AG08396 (cell line): Measurements from ENCODE around the gene CLTC.

Experiments used
- DNase-seq: peaks from one replicate; pipeline ENCODE4 v3.0.0; 2012; ENCODE audit warnings: low spot score, mixed read lengths

CLTC gene

DNA sequence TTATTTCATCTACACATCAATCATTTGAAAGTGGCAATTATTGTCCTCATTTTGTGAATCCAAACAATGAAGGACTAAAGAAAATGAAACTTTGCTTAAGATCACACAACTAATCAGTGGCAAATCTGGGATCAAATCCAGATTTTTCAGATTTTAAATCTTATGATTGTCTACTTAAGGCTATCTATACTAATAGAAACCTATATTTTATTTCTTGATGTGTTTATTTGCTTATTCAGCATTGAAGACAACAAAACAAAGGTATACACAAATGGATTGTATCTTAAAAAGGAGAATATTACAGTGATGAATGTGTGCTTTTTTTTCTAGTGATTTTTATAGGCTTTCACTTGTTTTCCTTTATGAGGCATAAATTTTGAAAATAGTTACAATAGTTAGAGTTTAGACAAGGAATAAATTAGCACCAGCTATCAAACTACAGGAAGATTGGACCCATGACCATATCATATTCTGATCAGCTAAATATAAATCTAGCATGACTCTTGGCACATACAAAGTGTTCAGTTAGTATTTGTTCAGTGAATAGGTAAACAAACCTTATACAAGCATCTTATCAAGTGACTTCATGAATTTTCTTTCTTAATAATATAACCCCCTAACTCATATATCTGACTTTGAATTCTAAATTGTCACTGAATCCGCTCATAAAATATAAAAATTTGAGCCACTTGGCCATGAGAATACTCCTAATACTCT lies 108.3 kb downstream of the CLTC start:
- DNase-seq: no peak

DNA sequence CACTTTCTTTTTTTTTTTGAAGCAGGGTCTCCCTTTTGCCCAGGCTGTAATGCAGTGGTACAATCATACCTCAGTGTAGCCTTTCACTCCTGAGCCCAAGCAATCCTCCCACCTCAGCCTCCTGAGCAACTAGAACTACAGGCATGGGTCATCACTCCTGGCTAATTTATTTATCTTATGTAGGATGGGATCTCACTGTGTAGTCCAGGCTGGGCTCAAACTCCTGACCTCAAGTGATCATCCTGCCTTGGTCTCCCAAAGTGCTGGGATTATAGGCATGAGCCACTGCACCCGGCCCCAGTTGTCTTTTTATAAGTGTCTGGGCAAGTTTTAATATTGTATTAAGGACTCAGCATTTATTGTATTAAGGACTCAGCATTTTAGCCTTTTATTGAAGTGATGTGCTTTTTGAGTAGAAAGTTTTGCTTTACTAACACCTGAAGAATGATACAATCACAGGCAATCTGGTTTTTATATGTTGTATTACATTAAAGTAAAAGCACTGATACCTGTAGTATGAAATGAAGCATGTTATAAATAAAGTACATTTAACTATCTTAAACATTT lies 110.7 kb downstream of the CLTC start:
- no peak for DNase-seq

GRCh38 chr17:59733697-59734096 lies 114.0 kb downstream of the CLTC start:
- DNase-seq: no peak

DNA sequence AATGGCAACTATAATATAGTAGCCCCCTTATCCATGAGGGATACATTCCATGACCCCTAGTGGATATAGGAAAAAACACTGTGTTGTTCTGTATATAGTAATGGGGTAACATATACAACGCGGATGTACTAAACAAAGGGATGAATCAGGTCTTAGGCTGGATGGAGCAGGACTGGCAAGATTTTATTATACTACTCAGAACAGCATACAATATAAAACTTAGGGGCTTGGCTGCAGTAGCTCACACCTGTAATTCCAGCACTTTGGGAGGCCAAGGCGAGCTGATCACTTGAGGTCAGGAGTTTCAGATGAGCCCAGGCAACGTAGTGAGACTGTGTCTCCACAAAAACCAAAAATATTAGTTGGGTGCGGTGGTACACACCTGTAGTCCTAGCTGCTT lies 114.5 kb downstream of the CLTC start:
- DNase-seq: no peak

DNA sequence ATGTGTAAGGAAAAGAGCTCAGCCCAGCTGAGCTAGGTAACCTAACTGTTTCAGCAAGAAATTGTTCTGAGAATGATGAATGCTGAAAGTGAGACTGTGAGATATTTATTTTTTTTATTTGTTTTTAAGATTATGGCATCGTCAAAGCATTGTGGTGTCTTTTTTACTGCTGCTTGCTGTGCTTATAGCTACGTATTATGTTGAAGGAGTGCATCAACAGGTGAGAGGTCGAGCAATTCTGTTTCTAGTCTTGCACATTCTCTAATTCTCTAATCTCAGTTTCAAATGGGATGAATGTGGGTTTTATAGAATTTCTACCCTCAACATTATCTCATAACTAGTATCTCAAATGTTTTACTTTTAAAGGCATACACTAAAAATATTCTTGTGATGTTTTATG lies 117.6 kb downstream of the CLTC start:
- no peak for DNase-seq

DNA sequence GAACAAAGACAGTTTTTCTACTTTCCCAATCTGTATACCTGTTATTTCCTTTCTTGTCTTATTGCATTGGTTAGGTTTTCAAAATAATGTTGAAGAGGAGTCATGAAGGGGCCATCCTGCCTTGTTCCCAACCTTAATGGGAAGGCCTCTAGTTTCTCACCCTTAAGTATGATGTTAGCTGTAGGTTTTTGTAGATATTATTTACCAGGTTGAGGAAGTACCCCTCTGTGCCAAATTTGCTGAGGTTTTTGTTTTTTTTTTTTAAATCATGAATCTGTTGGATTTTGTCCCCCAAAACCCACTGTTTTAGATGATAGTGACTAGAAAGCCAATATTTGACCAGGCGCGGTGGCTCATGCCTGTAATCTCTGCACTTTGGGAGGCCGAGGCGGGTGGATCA lies 124.1 kb downstream of the CLTC start:
- DNase-seq: no peak

DNA sequence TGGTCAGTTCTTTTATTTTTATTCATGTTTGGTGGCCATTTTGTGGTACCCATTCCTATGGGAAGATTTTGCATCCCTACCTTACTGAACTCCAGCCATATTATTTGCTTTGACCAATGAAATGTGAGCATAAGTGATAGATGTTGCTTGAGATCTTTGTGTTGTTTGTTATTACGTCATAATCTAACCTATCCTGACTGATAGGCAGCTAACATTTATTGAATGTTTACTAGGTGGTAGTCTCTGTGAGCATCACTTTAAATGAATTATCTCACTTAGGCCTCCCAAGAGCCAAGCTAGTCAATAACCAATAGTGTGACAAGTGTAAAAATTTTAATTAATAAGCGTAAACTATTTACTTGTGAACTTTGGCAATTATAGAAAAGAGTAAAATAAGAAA lies 125.3 kb downstream of the CLTC start:
- DNase-seq: no peak
